HG03135 (cell line): ENCODE results near the gene DDX41.

Experiments
- ATAC-seq: cut with Tn5 transposase; IDR thresholded peaks from one replicate; pipeline ENCODE4 v1.9.1; 2021; ENCODE audit warnings: mild to moderate bottlenecking, moderate library complexity; ENCODE audit not compliant: unreplicated experiment

Gene DDX41

GRCh38 chr5:177514541-177514940, 2.2 kb downstream of the DDX41 start:
- ATAC-seq = no peak

- ATAC-seq = no peak
Measured at GRCh38 chr5:177513500-177513899, 3.3 kb downstream of the DDX41 start.

GRCh38 chr5:177512736-177513380, 3.9 kb downstream of the DDX41 start:
- no peak for ATAC-seq

- no peak for ATAC-seq
Measured at GRCh38 chr5:177511796-177512675, 4.7 kb downstream of the DDX41 start.

GRCh38 chr5:177511181-177511580, 5.6 kb downstream of the DDX41 start:
- no peak for ATAC-seq

GRCh38 chr5:177510567-177511053, 6.2 kb downstream of the DDX41 start:
- peak; percentile 39 for ATAC-seq

GRCh38 chr5:177509991-177510566, 6.7 kb downstream of the DDX41 start:
- peak; percentile 30 for ATAC-seq

- ATAC-seq = peak; percentile 16
Measured at GRCh38 chr5:177509381-177509951, 7.3 kb downstream of the DDX41 start, which contains the start of gene DOK3. Gene DOK3, minus strand, starts transcription at chr5:177509826. Its CDS starts 286 bp downstream, at chr5:177509540.

GRCh38 chr5:177508837-177509236, 7.9 kb downstream of the DDX41 start:
- ATAC-seq = no peak

GRCh38 chr5:177508221-177508611, 8.5 kb downstream of the DDX41 start:
- no peak for ATAC-seq

- no peak for ATAC-seq
Measured at GRCh38 chr5:177507596-177508220, 9.1 kb downstream of the DDX41 start.

GRCh38 chr5:177507165-177507564, 9.6 kb downstream of the DDX41 start:
- no peak for ATAC-seq

GRCh38 chr5:177505075-177505474, 11.7 kb downstream of the DDX41 start:
- ATAC-seq = no peak

- no peak for ATAC-seq
Measured at GRCh38 chr5:177504086-177505056, 12.4 kb downstream of the DDX41 start.

GRCh38 chr5:177503351-177504085, 13.2 kb downstream of the DDX41 start:
- no peak for ATAC-seq

- no peak for ATAC-seq
Measured at GRCh38 chr5:177502886-177503285, 13.9 kb downstream of the DDX41 start.

- no peak for ATAC-seq
Measured at GRCh38 chr5:177501874-177502678, 14.7 kb downstream of the DDX41 start.
